ENCODE results near the gene AP2M1.

DNA sequence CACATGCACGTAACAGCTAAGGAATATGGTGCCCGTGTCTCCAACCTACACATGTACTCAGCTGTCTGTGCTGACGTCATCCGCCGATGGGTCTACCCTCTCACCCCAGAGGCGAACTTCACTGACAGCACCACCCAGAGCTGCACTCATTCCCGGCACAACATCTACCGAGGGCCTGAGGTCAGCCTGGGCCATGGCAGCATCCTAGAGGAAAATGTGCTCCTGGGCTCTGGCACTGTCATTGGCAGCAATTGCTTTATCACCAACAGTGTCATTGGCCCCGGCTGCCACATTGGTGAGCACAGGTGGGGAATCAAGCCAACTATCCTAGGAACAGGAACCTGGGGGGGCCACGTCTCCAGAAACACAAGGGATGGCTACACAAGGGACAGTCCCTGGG is 34.2 kb upstream of the AP2M1 start:
- TF ChIP-seq POLR2A (IDR thresholded peaks at IDR 0.05) = no peak
- TF ChIP-seq, protein P1, sequence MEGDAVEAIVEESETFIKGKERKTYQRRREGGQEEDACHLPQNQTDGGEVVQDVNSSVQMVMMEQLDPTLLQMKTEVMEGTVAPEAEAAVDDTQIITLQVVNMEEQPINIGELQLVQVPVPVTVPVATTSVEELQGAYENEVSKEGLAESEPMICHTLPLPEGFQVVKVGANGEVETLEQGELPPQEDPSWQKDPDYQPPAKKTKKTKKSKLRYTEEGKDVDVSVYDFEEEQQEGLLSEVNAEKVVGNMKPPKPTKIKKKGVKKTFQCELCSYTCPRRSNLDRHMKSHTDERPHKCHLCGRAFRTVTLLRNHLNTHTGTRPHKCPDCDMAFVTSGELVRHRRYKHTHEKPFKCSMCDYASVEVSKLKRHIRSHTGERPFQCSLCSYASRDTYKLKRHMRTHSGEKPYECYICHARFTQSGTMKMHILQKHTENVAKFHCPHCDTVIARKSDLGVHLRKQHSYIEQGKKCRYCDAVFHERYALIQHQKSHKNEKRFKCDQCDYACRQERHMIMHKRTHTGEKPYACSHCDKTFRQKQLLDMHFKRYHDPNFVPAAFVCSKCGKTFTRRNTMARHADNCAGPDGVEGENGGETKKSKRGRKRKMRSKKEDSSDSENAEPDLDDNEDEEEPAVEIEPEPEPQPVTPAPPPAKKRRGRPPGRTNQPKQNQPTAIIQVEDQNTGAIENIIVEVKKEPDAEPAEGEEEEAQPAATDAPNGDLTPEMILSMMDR (IDR thresholded peaks at IDR 0.05) = no peak

All from heart left ventricle (tissue), 13 donors.